GM10847 (cell line): ENCODE data around the gene KLF11.

ENCODE experiments used
- POLR2A ChIP-seq: IDR thresholded peaks from 2 replicates; pipeline ENCODE4 v1.6.1; 2011; ENCODE audit not compliant: insufficient read length; ENCODE audit errors: extremely low read depth

Gene KLF11

GRCh38 chr2:10065773-10066055 is 22.4 kb downstream of the KLF11 start:
- TF ChIP-seq POLR2A, result no peak

DNA sequence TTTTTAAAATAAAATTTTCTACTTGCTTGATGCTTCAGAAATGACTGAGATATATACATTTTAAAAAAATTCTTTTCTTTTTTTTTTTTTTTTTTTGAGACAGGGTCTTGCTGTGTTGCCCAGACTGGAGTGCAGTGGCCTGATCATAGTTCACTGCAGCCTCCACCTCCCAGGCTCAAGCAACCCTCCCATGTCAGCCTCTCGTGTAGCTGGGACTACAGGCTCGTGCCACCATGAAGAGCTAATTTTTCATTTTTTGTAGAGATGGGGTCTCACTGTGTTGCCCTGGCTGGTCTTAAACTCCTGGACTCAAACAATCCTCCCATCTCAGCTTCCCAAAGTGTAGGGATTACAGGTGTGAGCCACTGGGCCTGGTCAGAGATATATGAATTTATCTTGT is 24.0 kb downstream of the KLF11 start:
- TF ChIP-seq POLR2A, result no peak

GRCh38 chr2:10067881-10068280 is 24.5 kb downstream of the KLF11 start:
- no peak for TF ChIP-seq POLR2A

GRCh38 chr2:10071176-10071575 is 27.8 kb downstream of the KLF11 start:
- TF ChIP-seq POLR2A, result no peak

DNA sequence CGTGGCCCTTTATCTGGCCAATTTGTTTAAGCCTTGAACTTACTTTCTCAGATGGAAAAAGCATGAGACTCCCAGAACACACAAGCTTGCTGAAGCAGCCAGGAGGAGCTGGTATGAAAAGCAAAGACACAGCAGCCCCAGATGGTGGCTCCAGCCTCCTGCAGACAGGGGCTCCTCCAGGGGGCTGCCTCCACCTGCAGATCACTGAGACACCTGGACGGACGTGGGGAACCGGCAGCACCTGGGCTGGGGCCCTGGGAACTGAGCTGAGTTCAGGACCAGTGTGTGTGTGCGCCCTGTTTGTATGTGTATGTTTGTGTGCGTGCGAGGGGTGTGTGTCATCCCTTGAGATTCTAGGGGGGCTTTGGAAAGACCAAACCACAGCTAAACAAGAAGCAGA is 28.2 kb downstream of the KLF11 start:
- TF ChIP-seq POLR2A, result no peak

GRCh38 chr2:10072656-10073480 is 29.5 kb downstream of the KLF11 start:
- no peak for TF ChIP-seq POLR2A

- TF ChIP-seq POLR2A, result no peak
Observed at GRCh38 chr2:10073706-10074105, 30.4 kb downstream of the KLF11 start.

DNA sequence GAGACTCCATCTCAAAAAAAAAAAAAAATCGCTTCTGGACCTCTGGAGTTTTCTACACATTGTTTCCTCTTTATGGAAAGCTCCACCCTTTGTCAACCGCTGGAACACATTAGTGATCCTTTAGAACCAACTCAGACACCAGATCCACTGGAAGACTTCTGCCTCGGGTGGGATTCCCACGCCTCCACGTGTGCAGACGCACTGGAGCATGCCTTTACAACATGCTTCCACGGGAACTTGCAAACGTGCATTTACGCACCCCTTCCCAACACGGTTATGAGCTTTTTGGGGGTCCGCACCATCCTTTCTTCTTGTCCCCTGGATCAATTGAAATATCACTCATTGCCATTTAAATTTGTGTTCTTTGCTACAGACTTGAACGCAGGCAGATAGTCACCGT is 31.8 kb downstream of the KLF11 start:
- no peak for TF ChIP-seq POLR2A

- TF ChIP-seq POLR2A, result no peak
Observed at GRCh38 chr2:10075571-10076209, 32.3 kb downstream of the KLF11 start.

GRCh38 chr2:10076511-10076910 is 33.2 kb downstream of the KLF11 start:
- no peak for TF ChIP-seq POLR2A

- TF ChIP-seq POLR2A, result no peak
Observed at GRCh38 chr2:10076988-10077527, 33.7 kb downstream of the KLF11 start.

DNA sequence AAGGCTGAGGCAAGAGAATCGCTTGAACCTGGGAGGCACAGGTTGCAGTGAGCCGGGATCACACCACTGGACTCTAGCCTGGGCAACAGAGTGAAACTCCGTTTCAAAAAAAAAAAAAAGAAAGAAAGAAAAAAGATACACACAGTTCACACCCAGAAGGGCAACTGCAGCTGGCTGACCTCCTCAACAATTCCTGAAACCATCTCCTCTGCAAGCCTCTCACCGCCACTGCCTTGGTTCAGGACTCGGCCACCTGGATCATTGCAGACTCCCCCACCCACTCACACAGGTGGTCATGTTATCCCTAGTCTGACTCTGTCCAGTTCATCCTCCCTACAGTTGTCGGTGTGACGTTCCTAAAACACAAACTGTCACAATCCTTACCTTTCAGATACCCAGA is 34.7 kb downstream of the KLF11 start:
- no peak for TF ChIP-seq POLR2A

GRCh38 chr2:10078704-10079265 is 35.4 kb downstream of the KLF11 start:
- TF ChIP-seq POLR2A, result no peak

GRCh38 chr2:10079266-10079869 is 36.0 kb downstream of the KLF11 start:
- no peak for TF ChIP-seq POLR2A

- TF ChIP-seq POLR2A, result peak; percentile 21
Observed at GRCh38 chr2:10079870-10080535, 36.7 kb downstream of the KLF11 start, which contains the start of gene CYS1. TSS of gene CYS1 (minus strand) at chr2:10080411. CDS start at chr2:10080223, 188 bp downstream.

DNA sequence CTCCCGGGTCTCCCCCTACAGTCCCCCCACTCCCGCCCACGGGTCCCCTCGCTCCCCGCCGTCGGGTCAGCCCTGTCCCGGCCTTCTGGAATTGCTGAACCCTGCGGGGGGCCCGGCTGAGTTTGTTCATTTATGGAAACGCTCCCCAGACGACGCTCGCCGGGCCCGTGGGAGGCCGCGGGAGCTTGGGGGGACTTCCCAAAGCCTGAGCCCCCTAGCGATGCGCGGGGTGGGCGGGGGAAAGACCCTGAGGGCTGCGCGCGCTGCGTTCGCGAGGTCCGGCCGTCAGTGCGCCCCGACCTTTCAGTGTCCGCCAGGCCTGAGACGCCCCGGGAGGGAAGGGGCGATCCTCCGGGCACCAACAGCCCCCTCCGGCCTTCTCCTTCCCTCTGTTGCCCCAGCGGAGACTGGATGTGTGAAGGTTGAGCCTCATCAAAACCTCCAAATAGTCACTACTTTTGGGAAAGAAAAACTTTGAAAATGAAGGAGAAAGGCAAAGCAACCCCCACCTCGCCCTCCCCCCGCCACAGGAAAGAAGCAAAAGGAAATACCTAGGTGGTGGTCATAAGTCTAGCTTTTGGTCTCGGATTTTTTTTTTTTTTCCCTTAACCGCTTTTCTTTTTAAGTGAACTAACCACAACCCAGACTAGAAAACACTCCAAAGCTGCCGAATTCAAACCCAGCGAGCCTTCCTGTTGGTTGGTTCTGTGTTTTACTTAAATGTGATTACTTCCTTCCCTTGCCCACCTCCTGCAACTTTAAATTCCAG is 37.4 kb downstream of the KLF11 start:
- TF ChIP-seq POLR2A, result peak; percentile 18
